Vagina (tissue), 2 donors: ENCODE measurements around the gene DNAJB13. TPM values are rescaled to one million over a fixed set of nuclear protein-coding genes. Genes with fewer than 3 reads are reported as not detected.

Source experiments
- DNase-seq, 2 donors: peaks; one replicate each; pipeline ENCODE4 v3.0.0-alpha.2; 2017; ENCODE audit errors: extremely low spot score in 2 of 2
- H3K27ac ChIP-seq: fragments of 200-600 bp; sonication (generic); one replicate; pipeline ENCODE4 v1.5.1; 2019
- H3K27me3 ChIP-seq: fragments of 200-600 bp; sonication (generic); one replicate; pipeline ENCODE4 v1.5.1; 2019
- H3K36me3 ChIP-seq, 2 donors: fragments of 200-600 bp; sonication (generic); one replicate each; pipeline ENCODE4 v1.5.1; 2017 to 2019
- H3K4me1 ChIP-seq: fragments of 200-600 bp; sonication (generic); one replicate; pipeline ENCODE4 v1.5.1; 2019
- H3K4me3 ChIP-seq, 2 donors: fragments of 200-600 bp; sonication (generic); 1 replicate in 1 of 2; 2 replicates in 1 of 2; pipeline ENCODE4 v1.5.1; 2016 to 2019
- H3K9me3 ChIP-seq: fragments of 200-600 bp; sonication (generic); one replicate; pipeline ENCODE4 v1.5.1; 2019
- POLR2A ChIP-seq, 2 donors: fragments of 450-650 bp; IDR thresholded peaks; one replicate each; pipeline ENCODE4 v1.6.1; 2017; ENCODE audit warnings: antibody characterized with exemption in 2 of 2, mild to moderate bottlenecking in 2 of 2, moderate library complexity in 2 of 2
- POLR2AphosphoS5 ChIP-seq, 2 donors: sonication (generic); formaldehyde crosslinking; IDR thresholded peaks; one replicate each; pipeline ENCODE4 v1.9.0; 2017; ENCODE audit warnings: antibody characterized with exemption in 2 of 2, mild to moderate bottlenecking in 2 of 2, low read depth in 1 of 2; ENCODE audit not compliant: insufficient read depth in 1 of 2
- intact Hi-C: fragments of 100-400 bp; cut with DNase I; formaldehyde crosslinking; loops from one replicate; pipeline ENCODE4 v1.15.1; 2023
- total RNA-seq: library from RNA; depleted of rRNA; stranded (reverse); fragments of >200 nt; gene quantifications from one replicate; pipeline ENCODE4 v1.2.3, GENCODE V29; 2016
- TF ChIP-seq, protein P1 (sequence below), 3 experiments: fragments of 450-650 bp in 2 of 3; fragments of 200-600 bp in 1 of 3; sonication (generic) in 1 of 3; IDR thresholded peaks; one replicate each; pipeline ENCODE4 v1.5.1; 2017 to 2019; ENCODE audit warnings: antibody characterized with exemption in 3 of 3, mild to moderate bottlenecking in 2 of 3, moderate library complexity in 2 of 3

Gene DNAJB13
- total RNA-seq, 1 donor from 2014 or later: not detected

DNA sequence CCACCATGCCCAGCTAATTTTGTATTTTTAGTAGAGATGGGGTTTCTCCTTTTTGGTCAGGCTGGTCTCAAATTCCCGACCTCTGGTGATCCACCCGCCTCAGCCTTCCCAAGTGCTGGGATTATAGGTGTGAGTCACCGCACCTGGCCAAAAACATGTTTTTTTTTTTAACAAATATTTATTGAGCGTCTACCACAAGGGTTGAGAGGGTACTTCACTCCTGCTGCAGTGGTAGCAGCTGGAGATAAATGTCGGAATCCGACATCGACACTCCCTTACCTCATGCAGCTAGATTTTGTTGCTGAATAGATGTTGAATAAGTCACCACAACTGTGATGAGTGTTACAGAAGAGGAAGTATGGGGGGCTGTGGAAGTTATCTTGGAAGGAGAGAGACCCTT, 971 bp downstream of the DNAJB13 start:
- Histone ChIP-seq H3K9me3 (no peaks in the 10 kb centered on the region), H3K4me3 (no peak overlapping the region), H3K4me1 (no peaks in the 10 kb centered on the region), H3K27me3 (no peaks in the 10 kb centered on the region), H3K27ac (no peak overlapping the region), H3K36me3 (no peaks in the 10 kb centered on the region)
- no peak for TF ChIP-seq POLR2A (IDR thresholded peaks at IDR 0.05)
- TF ChIP-seq POLR2AphosphoS5 (IDR thresholded peaks at IDR 0.05; ENCODE audit: insufficient read depth in 1 of 2, low read depth in 1 of 2): no peak
- TF ChIP-seq, protein P1, sequence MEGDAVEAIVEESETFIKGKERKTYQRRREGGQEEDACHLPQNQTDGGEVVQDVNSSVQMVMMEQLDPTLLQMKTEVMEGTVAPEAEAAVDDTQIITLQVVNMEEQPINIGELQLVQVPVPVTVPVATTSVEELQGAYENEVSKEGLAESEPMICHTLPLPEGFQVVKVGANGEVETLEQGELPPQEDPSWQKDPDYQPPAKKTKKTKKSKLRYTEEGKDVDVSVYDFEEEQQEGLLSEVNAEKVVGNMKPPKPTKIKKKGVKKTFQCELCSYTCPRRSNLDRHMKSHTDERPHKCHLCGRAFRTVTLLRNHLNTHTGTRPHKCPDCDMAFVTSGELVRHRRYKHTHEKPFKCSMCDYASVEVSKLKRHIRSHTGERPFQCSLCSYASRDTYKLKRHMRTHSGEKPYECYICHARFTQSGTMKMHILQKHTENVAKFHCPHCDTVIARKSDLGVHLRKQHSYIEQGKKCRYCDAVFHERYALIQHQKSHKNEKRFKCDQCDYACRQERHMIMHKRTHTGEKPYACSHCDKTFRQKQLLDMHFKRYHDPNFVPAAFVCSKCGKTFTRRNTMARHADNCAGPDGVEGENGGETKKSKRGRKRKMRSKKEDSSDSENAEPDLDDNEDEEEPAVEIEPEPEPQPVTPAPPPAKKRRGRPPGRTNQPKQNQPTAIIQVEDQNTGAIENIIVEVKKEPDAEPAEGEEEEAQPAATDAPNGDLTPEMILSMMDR (IDR thresholded peaks at IDR 0.05): no peak
- DNase-seq: no peak
- intact Hi-C loops: no loop called here

GRCh38 chr11:73956876-73957653, 6.2 kb downstream of the DNAJB13 start:
- no peak for DNase-seq
- H3K4me3 ChIP-seq: no peak overlapping the region
- no peak overlapping the region for H3K27ac ChIP-seq
- H3K36me3 ChIP-seq: no peaks in the 10 kb centered on the region
- intact Hi-C loops: no loop called here
- H3K9me3 ChIP-seq: no peaks in the 10 kb centered on the region
- H3K4me1 ChIP-seq: no peaks in the 10 kb centered on the region
- no peaks in the 10 kb centered on the region for H3K27me3 ChIP-seq
- TF ChIP-seq, protein P1 (IDR thresholded peaks at IDR 0.05): no peak
- TF ChIP-seq POLR2AphosphoS5 (IDR thresholded peaks at IDR 0.05; ENCODE audit: insufficient read depth in 1 of 2, low read depth in 1 of 2) (no peak), POLR2A (IDR thresholded peaks at IDR 0.05) (no peak)

DNA sequence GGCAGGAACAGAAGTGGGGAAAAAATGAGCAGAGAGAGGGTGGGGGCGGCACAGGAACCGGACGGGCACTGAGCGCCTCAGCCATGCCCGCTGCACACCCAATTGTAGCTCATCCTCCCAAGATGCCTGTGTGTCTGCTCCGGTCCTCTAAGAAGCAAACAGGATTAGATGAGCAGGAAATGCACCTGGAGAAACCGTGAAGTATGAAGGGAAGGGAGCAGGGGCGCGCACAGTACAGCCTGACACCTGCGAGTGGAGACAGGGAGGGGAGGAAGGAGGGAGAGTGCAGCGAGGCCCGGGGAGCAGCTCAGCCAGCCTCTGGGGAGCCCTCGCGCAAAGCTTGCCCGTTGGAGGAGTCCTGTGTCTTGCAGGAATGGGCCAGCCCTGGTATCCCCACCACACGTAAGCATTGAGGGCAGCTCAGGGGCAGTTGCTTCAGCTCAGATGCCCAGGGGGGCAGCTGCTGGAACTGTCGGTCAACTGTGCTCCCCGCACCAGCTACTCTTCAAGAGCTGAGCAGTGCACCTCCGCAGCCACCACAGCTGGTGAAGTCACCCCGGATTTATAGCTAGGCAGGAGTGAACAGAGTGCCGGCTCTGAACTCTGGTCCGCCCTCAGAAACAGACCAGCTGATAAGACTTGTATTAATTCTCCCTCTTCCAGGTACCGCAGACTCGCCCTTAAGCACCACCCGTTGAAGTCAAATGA, 7.0 kb downstream of the DNAJB13 start:
- Histone ChIP-seq H3K27ac (no peak overlapping the region), H3K4me3 (no peak overlapping the region), H3K9me3 (no peaks in the 10 kb centered on the region), H3K4me1 (no peaks in the 10 kb centered on the region), H3K36me3 (no peaks in the 10 kb centered on the region), H3K27me3 (no peaks in the 10 kb centered on the region)
- TF ChIP-seq POLR2A (IDR thresholded peaks at IDR 0.05) (no peak), POLR2AphosphoS5 (IDR thresholded peaks at IDR 0.05; ENCODE audit: insufficient read depth in 1 of 2, low read depth in 1 of 2) (no peak)
- TF ChIP-seq, protein P1 (IDR thresholded peaks at IDR 0.05): no peak
- DNase-seq: no peak
- intact Hi-C loops: no loop called here

DNA sequence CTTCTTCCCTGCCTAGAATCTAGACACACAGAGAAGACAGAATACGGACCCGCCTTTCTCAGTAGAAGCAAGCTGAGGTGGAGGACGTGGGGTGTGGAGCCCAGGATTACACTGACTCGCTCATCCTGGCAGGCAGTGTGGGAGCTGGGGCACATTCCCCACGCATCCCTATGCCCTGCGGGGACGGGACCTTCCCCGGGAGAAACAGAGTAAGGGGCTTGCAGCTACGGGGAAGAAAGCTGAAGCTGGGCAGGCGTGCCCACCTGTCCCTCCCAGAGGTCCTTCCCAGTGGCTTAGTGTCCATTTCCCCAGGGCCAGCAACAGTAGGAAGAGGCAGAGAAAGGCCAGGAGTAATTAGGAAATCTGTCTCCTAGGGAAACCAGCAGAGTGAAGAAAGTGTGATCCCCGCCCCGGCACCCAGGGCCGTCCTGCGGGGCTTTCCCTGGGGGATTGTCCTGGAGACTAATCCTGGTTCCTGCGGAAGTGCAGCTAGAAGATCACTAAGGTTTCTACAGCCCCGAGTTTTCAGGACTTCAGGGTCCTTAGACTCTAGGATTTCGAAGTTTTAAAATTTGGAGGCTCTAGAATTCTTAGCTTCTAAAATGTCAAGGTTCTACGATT, 7.8 kb downstream of the DNAJB13 start:
- intact Hi-C loops: no loop called here

More for the DNA sequence above, 7.8 kb downstream of the DNAJB13 start:
- Histone ChIP-seq H3K36me3 (no peaks in the 10 kb centered on the region), H3K27me3 (no peaks in the 10 kb centered on the region), H3K9me3 (no peaks in the 10 kb centered on the region), H3K4me3 (no peak overlapping the region), H3K27ac (no peak overlapping the region), H3K4me1 (no peaks in the 10 kb centered on the region)
- TF ChIP-seq POLR2AphosphoS5 (IDR thresholded peaks at IDR 0.05; ENCODE audit: insufficient read depth in 1 of 2, low read depth in 1 of 2) (no peak), POLR2A (IDR thresholded peaks at IDR 0.05) (no peak)
- TF ChIP-seq, protein P1 (IDR thresholded peaks at IDR 0.05): no peak
- no peak for DNase-seq
